HEK293 (cell line): Measurements from ENCODE around the gene PPAT.

Experiments
- CTCF ChIA-PET: fragments of 350-600 bp; formaldehyde crosslinking; extraction: SDS; loops from one replicate; lab custom pipeline; 2021; ENCODE audit warnings: antibody characterized with exemption; lab: Yijun Ruan, JAX
- POLR2A ChIA-PET: fragments of 300-600 bp; formaldehyde crosslinking; extraction: SDS; loops from one replicate; lab custom pipeline; 2020; ENCODE audit warnings: antibody characterized with exemption, inconsistent platforms; lab: Yijun Ruan, JAX
- H3K27ac ChIP-seq: fragments of 200-500 bp; sonication (Bioruptor generic); 2 replicates; pipeline ENCODE4 v1.5.1; 2014; ENCODE audit warnings: low read depth, low read length, control low read depth, inconsistent platforms; ENCODE audit errors: extremely low read depth
- H3K36me3 ChIP-seq, 2 experiments: fragments of 200-500 bp in 1 of 2; sonication (Bioruptor generic) in 1 of 2; 1 replicate in 1 of 2; 2 replicates in 1 of 2; pipeline ENCODE4 v1.5.1; 2014 to 2017; ENCODE audit warnings: inconsistent platforms in 2 of 2, low read length in 2 of 2; ENCODE audit not compliant: control insufficient read depth in 2 of 2, insufficient read depth in 1 of 2
- H3K4me1 ChIP-seq: fragments of 200-500 bp; sonication (Bioruptor generic); 2 replicates; pipeline ENCODE4 v1.5.1; 2014; ENCODE audit warnings: mild to moderate bottlenecking, low read length, inconsistent platforms; ENCODE audit not compliant: control insufficient read depth, insufficient read depth
- H3K4me3 ChIP-seq: 2 replicates; pipeline ENCODE4 v1.5.1; 2011; ENCODE audit warnings: low read depth, mild to moderate bottlenecking, control low read depth, low read length, moderate library complexity
- H3K9me3 ChIP-seq: fragments of 200-500 bp; sonication (Bioruptor generic); 2 replicates; pipeline ENCODE4 v1.5.1; 2014; ENCODE audit warnings: low read depth, low read length, inconsistent platforms; ENCODE audit not compliant: control insufficient read depth, insufficient read depth
- GLIS2 ChIP-seq: fragments of 450-650 bp; formaldehyde crosslinking; IDR thresholded peaks from 2 replicates; pipeline ENCODE4 v1.5.1; 2016; ENCODE audit warnings: missing biosample characterization, missing genetic modification characterization
- SP2 ChIP-seq: fragments of 450-650 bp; formaldehyde crosslinking; IDR thresholded peaks from 2 replicates; pipeline ENCODE4 v1.5.1; 2016; ENCODE audit warnings: missing biosample characterization, missing genetic modification characterization
- SP7 ChIP-seq: fragments of 450-650 bp; formaldehyde crosslinking; IDR thresholded peaks from 2 replicates; pipeline ENCODE4 v1.5.1; 2016; ENCODE audit warnings: missing biosample characterization, missing genetic modification characterization
- ZBTB20 ChIP-seq: fragments of 450-650 bp; formaldehyde crosslinking; IDR thresholded peaks from 2 replicates; pipeline ENCODE4 v1.5.1; 2016; ENCODE audit warnings: missing biosample characterization, missing genetic modification characterization
- ZBTB48 ChIP-seq: fragments of 450-650 bp; formaldehyde crosslinking; IDR thresholded peaks from 2 replicates; pipeline ENCODE4 v1.5.1; 2016; ENCODE audit warnings: missing biosample characterization, missing genetic modification characterization
- ZNF132 ChIP-seq: fragments of 450-650 bp; formaldehyde crosslinking; IDR thresholded peaks from 2 replicates; pipeline ENCODE4 v1.5.1; 2017; ENCODE audit warnings: missing biosample characterization, missing genetic modification characterization, borderline replicate concordance
- ZNF248 ChIP-seq: fragments of 450-650 bp; formaldehyde crosslinking; IDR thresholded peaks from 2 replicates; pipeline ENCODE4 v1.5.1; 2017; ENCODE audit warnings: missing biosample characterization, missing genetic modification characterization
- ZNF37A ChIP-seq: fragments of 450-650 bp; IDR thresholded peaks from 2 replicates; pipeline ENCODE4 v1.5.1; 2018; ENCODE audit warnings: missing biosample characterization, missing genetic modification characterization
- ZNF558 ChIP-seq: fragments of 450-650 bp; formaldehyde crosslinking; IDR thresholded peaks from 2 replicates; pipeline ENCODE4 v1.5.1; 2016; ENCODE audit warnings: missing biosample characterization, missing genetic modification characterization
- ZNF623 ChIP-seq: fragments of 450-650 bp; formaldehyde crosslinking; IDR thresholded peaks from 2 replicates; pipeline ENCODE4 v1.5.1; 2016; ENCODE audit warnings: missing biosample characterization, missing genetic modification characterization
- ZNF777 ChIP-seq: fragments of 450-650 bp; formaldehyde crosslinking; IDR thresholded peaks from 2 replicates; pipeline ENCODE4 v1.5.1; 2017; ENCODE audit warnings: missing biosample characterization, missing genetic modification characterization, borderline replicate concordance
- TF ChIP-seq, protein P1 (sequence below): fragments of 450-650 bp; formaldehyde crosslinking; IDR thresholded peaks from 2 replicates; pipeline ENCODE4 v1.5.1; 2016; ENCODE audit warnings: missing biosample characterization, missing genetic modification characterization
- TF ChIP-seq, protein P2 (sequence below): fragments of 450-650 bp; formaldehyde crosslinking; IDR thresholded peaks from 2 replicates; pipeline ENCODE4 v1.5.1; 2016; ENCODE audit warnings: missing biosample characterization, missing genetic modification characterization
- TF ChIP-seq, protein P3 (sequence below): sonication (generic); formaldehyde crosslinking; IDR thresholded peaks from 2 replicates; pipeline ENCODE4 v1.8.1; 2022; ENCODE audit warnings: mild to moderate bottlenecking, moderate library complexity, missing genetic modification reagents
- TF ChIP-seq, protein P4 (sequence below): fragments of 450-650 bp; formaldehyde crosslinking; IDR thresholded peaks from 2 replicates; pipeline ENCODE4 v1.5.1; 2017; ENCODE audit warnings: missing biosample characterization, missing genetic modification characterization
- TF ChIP-seq, protein P5 (sequence below): fragments of 450-650 bp; formaldehyde crosslinking; IDR thresholded peaks from 2 replicates; pipeline ENCODE4 v1.5.1; 2016; ENCODE audit warnings: missing biosample characterization, missing genetic modification characterization
- TF ChIP-seq, protein P6 (sequence below): fragments of 450-650 bp; formaldehyde crosslinking; IDR thresholded peaks from 2 replicates; pipeline ENCODE4 v1.5.1; 2016; ENCODE audit warnings: missing biosample characterization, missing genetic modification characterization, borderline replicate concordance
- TF ChIP-seq, protein P7 (sequence below): fragments of 450-650 bp; formaldehyde crosslinking; IDR thresholded peaks from 2 replicates; pipeline ENCODE4 v1.5.1; 2016; ENCODE audit warnings: missing biosample characterization, missing genetic modification characterization
- TF ChIP-seq, protein P8 (sequence below): IDR thresholded peaks from 2 replicates; pipeline ENCODE4 v1.6.1; 2011; ENCODE audit warnings: mild to moderate bottlenecking, low read depth, low read length, borderline replicate concordance
- TF ChIP-seq, protein P9 (sequence below): fragments of 450-650 bp; formaldehyde crosslinking; IDR thresholded peaks from 2 replicates; pipeline ENCODE4 v1.5.1; 2016; ENCODE audit warnings: missing biosample characterization, missing genetic modification characterization

The PPAT gene

GRCh38 chr4:56391270-56391669 is 44.1 kb downstream of the PPAT start:
- Histone ChIP-seq H3K27ac (no peak overlapping the region), H3K9me3 (no peaks in the 10 kb centered on the region), H3K36me3 (peaks cover 0 to 28% of the 10 kb centered on the region in 2 experiments; a peak in 1 of 3 replicates), H3K4me3 (no peak overlapping the region), H3K4me1 (no peaks in the 10 kb centered on the region)
- CTCF ChIA-PET: no interaction called here
- TF ChIP-seq ZNF558 (tag by site-specific recombination): no peak
- TF ChIP-seq, protein P1, sequence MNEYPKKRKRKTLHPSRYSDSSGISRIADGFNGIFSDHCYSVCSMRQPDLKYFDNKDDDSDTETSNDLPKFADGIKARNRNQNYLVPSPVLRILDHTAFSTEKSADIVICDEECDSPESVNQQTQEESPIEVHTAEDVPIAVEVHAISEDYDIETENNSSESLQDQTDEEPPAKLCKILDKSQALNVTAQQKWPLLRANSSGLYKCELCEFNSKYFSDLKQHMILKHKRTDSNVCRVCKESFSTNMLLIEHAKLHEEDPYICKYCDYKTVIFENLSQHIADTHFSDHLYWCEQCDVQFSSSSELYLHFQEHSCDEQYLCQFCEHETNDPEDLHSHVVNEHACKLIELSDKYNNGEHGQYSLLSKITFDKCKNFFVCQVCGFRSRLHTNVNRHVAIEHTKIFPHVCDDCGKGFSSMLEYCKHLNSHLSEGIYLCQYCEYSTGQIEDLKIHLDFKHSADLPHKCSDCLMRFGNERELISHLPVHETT (tag by site-specific recombination): no peak
- TF ChIP-seq, protein P2, sequence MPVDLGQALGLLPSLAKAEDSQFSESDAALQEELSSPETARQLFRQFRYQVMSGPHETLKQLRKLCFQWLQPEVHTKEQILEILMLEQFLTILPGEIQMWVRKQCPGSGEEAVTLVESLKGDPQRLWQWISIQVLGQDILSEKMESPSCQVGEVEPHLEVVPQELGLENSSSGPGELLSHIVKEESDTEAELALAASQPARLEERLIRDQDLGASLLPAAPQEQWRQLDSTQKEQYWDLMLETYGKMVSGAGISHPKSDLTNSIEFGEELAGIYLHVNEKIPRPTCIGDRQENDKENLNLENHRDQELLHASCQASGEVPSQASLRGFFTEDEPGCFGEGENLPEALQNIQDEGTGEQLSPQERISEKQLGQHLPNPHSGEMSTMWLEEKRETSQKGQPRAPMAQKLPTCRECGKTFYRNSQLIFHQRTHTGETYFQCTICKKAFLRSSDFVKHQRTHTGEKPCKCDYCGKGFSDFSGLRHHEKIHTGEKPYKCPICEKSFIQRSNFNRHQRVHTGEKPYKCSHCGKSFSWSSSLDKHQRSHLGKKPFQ (tag by site-specific recombination): no peak
- TF ChIP-seq ZBTB48 (tag by site-specific recombination): no peak
- no peak for TF ChIP-seq ZBTB20 (tag by site-specific recombination)
- TF ChIP-seq, protein P3, sequence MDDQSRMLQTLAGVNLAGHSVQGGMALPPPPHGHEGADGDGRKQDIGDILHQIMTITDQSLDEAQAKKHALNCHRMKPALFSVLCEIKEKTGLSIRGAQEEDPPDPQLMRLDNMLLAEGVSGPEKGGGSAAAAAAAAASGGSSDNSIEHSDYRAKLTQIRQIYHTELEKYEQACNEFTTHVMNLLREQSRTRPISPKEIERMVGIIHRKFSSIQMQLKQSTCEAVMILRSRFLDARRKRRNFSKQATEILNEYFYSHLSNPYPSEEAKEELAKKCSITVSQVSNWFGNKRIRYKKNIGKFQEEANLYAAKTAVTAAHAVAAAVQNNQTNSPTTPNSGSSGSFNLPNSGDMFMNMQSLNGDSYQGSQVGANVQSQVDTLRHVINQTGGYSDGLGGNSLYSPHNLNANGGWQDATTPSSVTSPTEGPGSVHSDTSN: no peak
- TF ChIP-seq ZNF777 (tag by site-specific recombination): no peak
- no peak for TF ChIP-seq ZNF623
- no peak for TF ChIP-seq ZNF37A (tag by site-specific recombination)
- TF ChIP-seq, protein P4, sequence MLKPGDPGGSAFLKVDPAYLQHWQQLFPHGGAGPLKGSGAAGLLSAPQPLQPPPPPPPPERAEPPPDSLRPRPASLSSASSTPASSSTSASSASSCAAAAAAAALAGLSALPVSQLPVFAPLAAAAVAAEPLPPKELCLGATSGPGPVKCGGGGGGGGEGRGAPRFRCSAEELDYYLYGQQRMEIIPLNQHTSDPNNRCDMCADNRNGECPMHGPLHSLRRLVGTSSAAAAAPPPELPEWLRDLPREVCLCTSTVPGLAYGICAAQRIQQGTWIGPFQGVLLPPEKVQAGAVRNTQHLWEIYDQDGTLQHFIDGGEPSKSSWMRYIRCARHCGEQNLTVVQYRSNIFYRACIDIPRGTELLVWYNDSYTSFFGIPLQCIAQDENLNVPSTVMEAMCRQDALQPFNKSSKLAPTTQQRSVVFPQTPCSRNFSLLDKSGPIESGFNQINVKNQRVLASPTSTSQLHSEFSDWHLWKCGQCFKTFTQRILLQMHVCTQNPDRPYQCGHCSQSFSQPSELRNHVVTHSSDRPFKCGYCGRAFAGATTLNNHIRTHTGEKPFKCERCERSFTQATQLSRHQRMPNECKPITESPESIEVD (tag by site-specific recombination): no peak
- TF ChIP-seq ZNF248: no peak
- TF ChIP-seq ZNF132 (tag by site-specific recombination): no peak
- TF ChIP-seq, protein P5, sequence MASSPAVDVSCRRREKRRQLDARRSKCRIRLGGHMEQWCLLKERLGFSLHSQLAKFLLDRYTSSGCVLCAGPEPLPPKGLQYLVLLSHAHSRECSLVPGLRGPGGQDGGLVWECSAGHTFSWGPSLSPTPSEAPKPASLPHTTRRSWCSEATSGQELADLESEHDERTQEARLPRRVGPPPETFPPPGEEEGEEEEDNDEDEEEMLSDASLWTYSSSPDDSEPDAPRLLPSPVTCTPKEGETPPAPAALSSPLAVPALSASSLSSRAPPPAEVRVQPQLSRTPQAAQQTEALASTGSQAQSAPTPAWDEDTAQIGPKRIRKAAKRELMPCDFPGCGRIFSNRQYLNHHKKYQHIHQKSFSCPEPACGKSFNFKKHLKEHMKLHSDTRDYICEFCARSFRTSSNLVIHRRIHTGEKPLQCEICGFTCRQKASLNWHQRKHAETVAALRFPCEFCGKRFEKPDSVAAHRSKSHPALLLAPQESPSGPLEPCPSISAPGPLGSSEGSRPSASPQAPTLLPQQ (tag by site-specific recombination): no peak
- TF ChIP-seq, protein P6, sequence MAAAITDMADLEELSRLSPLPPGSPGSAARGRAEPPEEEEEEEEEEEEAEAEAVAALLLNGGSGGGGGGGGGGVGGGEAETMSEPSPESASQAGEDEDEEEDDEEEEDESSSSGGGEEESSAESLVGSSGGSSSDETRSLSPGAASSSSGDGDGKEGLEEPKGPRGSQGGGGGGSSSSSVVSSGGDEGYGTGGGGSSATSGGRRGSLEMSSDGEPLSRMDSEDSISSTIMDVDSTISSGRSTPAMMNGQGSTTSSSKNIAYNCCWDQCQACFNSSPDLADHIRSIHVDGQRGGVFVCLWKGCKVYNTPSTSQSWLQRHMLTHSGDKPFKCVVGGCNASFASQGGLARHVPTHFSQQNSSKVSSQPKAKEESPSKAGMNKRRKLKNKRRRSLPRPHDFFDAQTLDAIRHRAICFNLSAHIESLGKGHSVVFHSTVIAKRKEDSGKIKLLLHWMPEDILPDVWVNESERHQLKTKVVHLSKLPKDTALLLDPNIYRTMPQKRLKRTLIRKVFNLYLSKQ (tag by site-specific recombination): no peak
- no peak for TF ChIP-seq GLIS2
- POLR2A ChIA-PET: no interaction called here

DNA sequence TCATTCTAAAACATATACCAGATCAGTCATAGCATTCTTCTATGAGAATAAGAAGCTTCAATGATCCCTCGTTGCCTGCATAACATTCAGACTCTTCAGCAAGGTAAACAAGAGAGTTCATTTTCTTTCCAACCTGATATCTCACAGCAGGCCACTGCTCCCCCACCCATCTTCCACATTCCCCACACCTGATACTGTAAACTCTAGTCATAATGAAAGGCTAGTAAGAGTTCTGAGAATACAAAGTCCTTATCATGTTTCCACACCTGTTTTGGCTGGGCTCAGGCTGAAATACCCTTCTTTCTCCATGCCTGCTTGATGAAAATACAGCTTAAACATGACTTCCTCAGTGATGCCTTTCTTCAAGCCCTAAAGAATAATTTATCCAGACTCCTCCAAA is 45.9 kb downstream of the PPAT start:
- no peaks in the 10 kb centered on the region for H3K9me3 ChIP-seq
- H3K4me3 ChIP-seq: no peak overlapping the region
- CTCF ChIA-PET: interaction anchor here (0.7 kb wide), 1 partner anchor 17 kb away, joined by 3 read pairs; no protein-coding TSS in a partner anchor
- no peaks in the 10 kb centered on the region for H3K4me1 ChIP-seq
- POLR2A ChIA-PET: no interaction called here
- peaks cover 0 to 14% of the 10 kb centered on the region in 2 experiments; a peak in 1 of 3 replicates for H3K36me3 ChIP-seq
- H3K27ac ChIP-seq: no peak overlapping the region
- TF ChIP-seq, protein P7, sequence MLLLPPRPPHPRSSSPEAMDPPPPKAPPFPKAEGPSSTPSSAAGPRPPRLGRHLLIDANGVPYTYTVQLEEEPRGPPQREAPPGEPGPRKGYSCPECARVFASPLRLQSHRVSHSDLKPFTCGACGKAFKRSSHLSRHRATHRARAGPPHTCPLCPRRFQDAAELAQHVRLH (tag by site-specific recombination): no peak
- TF ChIP-seq ZNF623: no peak
- TF ChIP-seq SP2 (tag by site-specific recombination): no peak
- TF ChIP-seq, protein P8, sequence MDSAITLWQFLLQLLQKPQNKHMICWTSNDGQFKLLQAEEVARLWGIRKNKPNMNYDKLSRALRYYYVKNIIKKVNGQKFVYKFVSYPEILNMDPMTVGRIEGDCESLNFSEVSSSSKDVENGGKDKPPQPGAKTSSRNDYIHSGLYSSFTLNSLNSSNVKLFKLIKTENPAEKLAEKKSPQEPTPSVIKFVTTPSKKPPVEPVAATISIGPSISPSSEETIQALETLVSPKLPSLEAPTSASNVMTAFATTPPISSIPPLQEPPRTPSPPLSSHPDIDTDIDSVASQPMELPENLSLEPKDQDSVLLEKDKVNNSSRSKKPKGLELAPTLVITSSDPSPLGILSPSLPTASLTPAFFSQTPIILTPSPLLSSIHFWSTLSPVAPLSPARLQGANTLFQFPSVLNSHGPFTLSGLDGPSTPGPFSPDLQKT: no peak
- no peak for TF ChIP-seq SP7 (tag by site-specific recombination)
- TF ChIP-seq, protein P9, sequence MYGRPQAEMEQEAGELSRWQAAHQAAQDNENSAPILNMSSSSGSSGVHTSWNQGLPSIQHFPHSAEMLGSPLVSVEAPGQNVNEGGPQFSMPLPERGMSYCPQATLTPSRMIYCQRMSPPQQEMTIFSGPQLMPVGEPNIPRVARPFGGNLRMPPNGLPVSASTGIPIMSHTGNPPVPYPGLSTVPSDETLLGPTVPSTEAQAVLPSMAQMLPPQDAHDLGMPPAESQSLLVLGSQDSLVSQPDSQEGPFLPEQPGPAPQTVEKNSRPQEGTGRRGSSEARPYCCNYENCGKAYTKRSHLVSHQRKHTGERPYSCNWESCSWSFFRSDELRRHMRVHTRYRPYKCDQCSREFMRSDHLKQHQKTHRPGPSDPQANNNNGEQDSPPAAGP (tag by site-specific recombination): no peak
